Ovary (tissue), 9 donors: ENCODE measurements around the gene HDC. TPM values are rescaled to one million over a fixed set of nuclear protein-coding genes. Genes with fewer than 3 reads are reported as not detected.

Source experiments
- DNase-seq, 5 donors: peaks; one replicate each; pipeline ENCODE4 v3.0.0-alpha.2; 2019 to 2020
- H3K27ac ChIP-seq, 2 donors: fragments of 200-600 bp; one replicate each; pipeline versions ENCODE4 v1.5.1 to v1.8.0; 2019 to 2022
- H3K27me3 ChIP-seq: fragments of 200-600 bp; one replicate; pipeline ENCODE4 v1.8.0; 2022
- H3K36me3 ChIP-seq: fragments of 200-600 bp; sonication (generic); one replicate; pipeline ENCODE4 v1.5.1; 2019
- H3K4me1 ChIP-seq: one replicate; pipeline ENCODE4 v1.8.1; 2013; ENCODE audit warnings: mild to moderate bottlenecking, moderate library complexity; ENCODE audit not compliant: insufficient read depth
- H3K4me3 ChIP-seq: fragments of 200-600 bp; sonication (generic); one replicate; pipeline ENCODE4 v1.5.1; 2017
- H3K9me3 ChIP-seq, 2 donors: fragments of 200-600 bp in 1 of 2; sonication (generic) in 1 of 2; one replicate each; pipeline versions ENCODE4 v1.5.1 to v1.8.1; 2013 to 2019; ENCODE audit warnings: mild to moderate bottlenecking in 1 of 2, moderate library complexity in 1 of 2
- EP300 ChIP-seq: sonication (generic); formaldehyde crosslinking; IDR thresholded peaks from one replicate; pipeline ENCODE4 v1.6.1; 2017; ENCODE audit warnings: antibody characterized with exemption
- POLR2A ChIP-seq: fragments of 450-650 bp; IDR thresholded peaks from one replicate; pipeline ENCODE4 v1.6.1; 2017; ENCODE audit warnings: antibody characterized with exemption, mild to moderate bottlenecking, moderate library complexity
- WGBS, 3 donors: extraction: QIAGEN DNeasy Blood & Tissue Kit in 1 of 3; methylation state at CpG; one replicate each; pipeline versions ENCODE4 v1.1.5 to v1.1.7; 2013 to 2017; 5-methylcytosine and 5-hydroxymethylcytosine counted together
- intact Hi-C, 4 donors: fragments of 100-400 bp; cut with DNase I; formaldehyde crosslinking; loops; one replicate each; pipeline versions ENCODE4 v1.11.0 to v1.15.1; 2022 to 2023
- polyA plus RNA-seq, 2 donors: library from polyadenylated mRNA; stranded (reverse); fragments of 200-250 nt in 1 of 2; fragments of 350-450 nt in 1 of 2; fragmentation: Illumina TruSeq in 1 of 2; extraction: RNeasy Lipid Tissue Mini Kit (QIAGEN cat#74804) in 1 of 2; gene quantifications; one replicate each; pipeline ENCODE4 v1.2.3, GENCODE V29; 2013 to 2014
- small RNA-seq: library from RNA; depleted of rRNA; stranded (forward); fragments of <200 nt; gene quantifications from one replicate; pipeline ENCODE3, GENCODE V24; 2016
- total RNA-seq, 7 donors: library from RNA; depleted of rRNA in 2 of 7; stranded (reverse); fragments of >200 nt in 2 of 7; fragmentation: NEBNext Ultra II Directional in 3 of 7; extraction: Animal tissue kit (Norgen Biotek cat#: 25700) in 3 of 7; gene quantifications; one replicate each; pipeline versions ENCODE4 v1.1.0 to v1.2.4, GENCODE V29; 2016 to 2023
- TF ChIP-seq, protein P1 (sequence below), 3 donors: fragments of 450-650 bp in 2 of 3; fragments of 200-600 bp in 1 of 3; IDR thresholded peaks; one replicate each; pipeline versions ENCODE4 v1.5.1 to v1.8.0; 2016 to 2022; ENCODE audit warnings: antibody characterized with exemption in 3 of 3, mild to moderate bottlenecking in 1 of 3
- donor health status: DM: no; HTN: no; CAD: no; lungs with moderate emphysema.
- donor health status: DM: no; HTN: no; CAD: no.
- donor health status: Bipolar disorder and iron deficiency.
- donor health status: DM: yes; HTN: yes; CAD: no.
- donor health status: DM: no; HTN: no; CAD: no.
- donor health status: DM: yes; HTN: yes; CAD: no.

Gene HDC
- total and polyA plus RNA-seq, 9 donors = 0.13 to 2.4 (median 0.94) TPM; not detected in 4

DNA sequence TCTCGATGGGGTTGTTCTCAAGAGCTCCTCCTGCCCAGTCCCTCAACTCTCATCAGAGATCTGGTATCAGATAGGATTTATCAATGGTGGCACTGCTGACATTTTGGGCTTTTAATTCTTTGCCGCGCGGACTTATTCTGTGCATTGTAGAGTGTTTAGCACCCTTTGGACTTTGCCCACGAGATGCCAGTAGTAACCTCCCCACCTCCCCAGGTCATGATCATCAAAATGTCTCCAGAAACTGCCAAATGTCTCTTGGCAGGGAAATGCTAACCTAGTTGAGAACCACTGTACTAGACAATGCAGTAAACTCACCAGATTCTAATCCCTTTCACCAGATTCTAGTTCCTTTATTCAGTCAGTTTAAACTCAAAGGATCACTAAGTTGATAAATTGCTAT, 59.5 kb downstream of the HDC start:
- no peak overlapping the region for H3K27ac ChIP-seq
- no peaks in the 10 kb centered on the region for H3K27me3 ChIP-seq
- H3K4me3 ChIP-seq = no peak overlapping the region
- no peaks in the 10 kb centered on the region for H3K9me3 ChIP-seq
- no peaks in the 10 kb centered on the region for H3K4me1 ChIP-seq
- 82 to 84% (median 82%) methylated on average over 5 of the region's 5 CpGs for WGBS, 3 donors
- intact Hi-C loops = no loop called here
- no peaks in the 10 kb centered on the region for H3K36me3 ChIP-seq
- TF ChIP-seq, protein P1, sequence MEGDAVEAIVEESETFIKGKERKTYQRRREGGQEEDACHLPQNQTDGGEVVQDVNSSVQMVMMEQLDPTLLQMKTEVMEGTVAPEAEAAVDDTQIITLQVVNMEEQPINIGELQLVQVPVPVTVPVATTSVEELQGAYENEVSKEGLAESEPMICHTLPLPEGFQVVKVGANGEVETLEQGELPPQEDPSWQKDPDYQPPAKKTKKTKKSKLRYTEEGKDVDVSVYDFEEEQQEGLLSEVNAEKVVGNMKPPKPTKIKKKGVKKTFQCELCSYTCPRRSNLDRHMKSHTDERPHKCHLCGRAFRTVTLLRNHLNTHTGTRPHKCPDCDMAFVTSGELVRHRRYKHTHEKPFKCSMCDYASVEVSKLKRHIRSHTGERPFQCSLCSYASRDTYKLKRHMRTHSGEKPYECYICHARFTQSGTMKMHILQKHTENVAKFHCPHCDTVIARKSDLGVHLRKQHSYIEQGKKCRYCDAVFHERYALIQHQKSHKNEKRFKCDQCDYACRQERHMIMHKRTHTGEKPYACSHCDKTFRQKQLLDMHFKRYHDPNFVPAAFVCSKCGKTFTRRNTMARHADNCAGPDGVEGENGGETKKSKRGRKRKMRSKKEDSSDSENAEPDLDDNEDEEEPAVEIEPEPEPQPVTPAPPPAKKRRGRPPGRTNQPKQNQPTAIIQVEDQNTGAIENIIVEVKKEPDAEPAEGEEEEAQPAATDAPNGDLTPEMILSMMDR (IDR thresholded peaks at IDR 0.05) = no peak
- TF ChIP-seq EP300 = no peak
- no peak for TF ChIP-seq POLR2A
- no peak for DNase-seq

- Histone ChIP-seq H3K36me3 (no peaks in the 10 kb centered on the region), H3K4me3 (no peak overlapping the region), H3K4me1 (no peaks in the 10 kb centered on the region), H3K9me3 (no peaks in the 10 kb centered on the region), H3K27me3 (no peaks in the 10 kb centered on the region), H3K27ac (no peak overlapping the region)
- DNase-seq = no peak
- intact Hi-C loops = no loop called here
- no peak for TF ChIP-seq POLR2A
- TF ChIP-seq EP300 = no peak
- TF ChIP-seq, protein P1 (IDR thresholded peaks at IDR 0.05) = no peak
Measured at GRCh38 chr15:50202003-50202402, 63.5 kb downstream of the HDC start.

- no peak for DNase-seq
- Histone ChIP-seq H3K4me1 (no peaks in the 10 kb centered on the region), H3K36me3 (no peaks in the 10 kb centered on the region), H3K27ac (no peak overlapping the region), H3K27me3 (no peaks in the 10 kb centered on the region), H3K9me3 (no peaks in the 10 kb centered on the region), H3K4me3 (no peak overlapping the region)
- WGBS, 3 donors = 79 to 85% (median 84%) methylated on average over 6 of the region's 6 CpGs
- intact Hi-C loops = no loop called here
- no peak for TF ChIP-seq EP300
- no peak for TF ChIP-seq POLR2A
- TF ChIP-seq, protein P1 (IDR thresholded peaks at IDR 0.05) = no peak
Measured at GRCh38 chr15:50192926-50193620, 72.5 kb downstream of the HDC start.

- no peaks in the 10 kb centered on the region for H3K4me1 ChIP-seq
- H3K27ac ChIP-seq = no peak overlapping the region
- no peaks in the 10 kb centered on the region for H3K36me3 ChIP-seq
- no peaks in the 10 kb centered on the region for H3K9me3 ChIP-seq
- H3K27me3 ChIP-seq = no peaks in the 10 kb centered on the region
- no peak overlapping the region for H3K4me3 ChIP-seq
- intact Hi-C loops = no loop called here
- DNase-seq = no peak
- no peak for TF ChIP-seq POLR2A
- TF ChIP-seq, protein P1 (IDR thresholded peaks at IDR 0.05) = no peak
- no peak for TF ChIP-seq EP300
- 86 to 98% (median 88%) methylated on average over 1 of the region's 1 CpG for WGBS, 3 donors
Measured at GRCh38 chr15:50192164-50192563, 73.4 kb downstream of the HDC start.

Small RNA genes within 50 kb of the gene (small RNA-seq; reads per million reads assigned to genes)
- not detected for gene RF00019

Other genes with a start within 250 kb of the HDC start
- gene ATP8B4, start 146.5 kb downstream of the HDC start, total RNA-seq = 10 to 100 TPM in 2 of 7 donors, 1 to 10 TPM in 5; 3.7 to 14.4 (median 6.4) TPM
- 10 to 100 TPM in 1 of 2 donors, 1 to 10 TPM in 1; 8.7 to 11.3 TPM for gene ATP8B4, start 146.5 kb downstream of the HDC start, polyA plus RNA-seq
- 1 to 10 TPM in 1 of 7 donors, under 1 TPM in 4, not detected in 2; 0.20 to 4.7 (median 0.47) TPM for gene SLC27A2, start 83.5 kb downstream of the HDC start, total RNA-seq
- gene SLC27A2, start 83.5 kb downstream of the HDC start, polyA plus RNA-seq = under 1 TPM; 0.10 to 0.82 TPM
- gene GABPB1, start 89.5 kb upstream of the HDC start, total RNA-seq = 10 to 100 TPM; 13.9 to 21.9 (median 16.0) TPM
- gene GABPB1, start 89.5 kb upstream of the HDC start, polyA plus RNA-seq = 10 to 100 TPM in 1 of 2 donors, 1 to 10 TPM in 1; 7.0 to 11.6 TPM
- gene USP8, start 158.7 kb upstream of the HDC start, total RNA-seq = 10 to 100 TPM; 29.0 to 67.0 (median 54.5) TPM
- 10 to 100 TPM; 25.1 to 38.5 TPM for gene USP8, start 158.7 kb upstream of the HDC start, polyA plus RNA-seq